Activated T-cell treated with anti-CD3 and anti-CD28 coated beads, Interleukin-2, amount 50 U/mL, for 24 hours (primary cell): ENCODE results near the gene CTSW.

Experiments
- DNase-seq: peaks from one replicate; pipeline ENCODE4 v3.0.0-alpha.2; 2020
- H3K27ac Mint-ChIP-seq: 2 replicates; pipeline ENCODE4 v1.8.0; 2020; ENCODE audit warnings: mild to moderate bottlenecking, mixed read lengths
- H3K27me3 Mint-ChIP-seq: 2 replicates; pipeline ENCODE4 v1.8.0; 2020; ENCODE audit warnings: mixed read lengths
- H3K36me3 Mint-ChIP-seq: 2 replicates; pipeline ENCODE4 v1.8.0; 2020; ENCODE audit warnings: low read depth, mixed read lengths
- H3K4me1 Mint-ChIP-seq: 2 replicates; pipeline ENCODE4 v1.8.0; 2020; ENCODE audit warnings: low read depth, mixed read lengths
- H3K4me3 Mint-ChIP-seq: 2 replicates; pipeline ENCODE4 v1.8.0; 2020; ENCODE audit warnings: mild to moderate bottlenecking, moderate library complexity, mixed read lengths
- H3K9me3 Mint-ChIP-seq: 2 replicates; pipeline ENCODE4 v1.8.0; 2020; ENCODE audit warnings: mixed read lengths

The CTSW gene

GRCh38 chr11:65868907-65869306, 10.7 kb upstream of the CTSW start:
- Mint-ChIP-seq H3K36me3 (peaks cover 41% of the 10 kb centered on the region), H3K4me1 (peaks cover 25% of the 10 kb centered on the region), H3K9me3 (no peaks in the 10 kb centered on the region), H3K4me3 (no peak overlapping the region), H3K27ac (no peak overlapping the region), H3K27me3 (no peaks in the 10 kb centered on the region)
- no peak for DNase-seq

DNA sequence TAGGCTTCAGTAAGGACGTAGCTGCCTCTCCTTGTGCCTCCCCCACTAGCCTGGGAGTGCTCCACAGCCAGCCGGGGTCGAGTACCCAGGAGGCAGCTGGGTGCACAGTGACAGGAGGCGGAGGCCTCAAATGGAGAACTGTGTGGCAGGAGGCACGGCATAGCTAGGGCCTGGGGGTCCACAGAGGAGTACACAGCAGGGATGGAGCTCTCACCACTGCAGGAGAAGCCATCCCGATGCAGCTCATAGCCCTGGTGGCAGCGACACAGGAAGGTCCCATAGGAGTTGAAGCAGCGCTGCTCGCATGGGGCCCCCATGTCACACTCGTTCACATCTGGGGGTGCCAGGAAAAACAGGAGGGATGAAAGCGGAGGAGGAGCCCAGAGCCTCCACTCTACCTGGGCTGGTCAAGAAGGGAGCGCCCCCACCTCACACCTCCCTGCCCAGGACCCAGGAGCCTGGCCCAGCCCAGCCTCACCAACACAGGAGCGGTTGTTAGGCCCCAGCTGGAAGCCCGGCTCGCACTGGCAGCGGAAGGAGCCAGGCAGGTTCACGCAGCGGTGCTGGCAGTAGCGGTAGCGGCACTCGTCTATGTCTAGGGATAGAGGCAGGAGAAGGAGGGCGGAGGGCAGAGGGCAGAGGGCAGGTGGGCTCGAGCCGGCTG, 9.9 kb upstream of the CTSW start:
- no peaks in the 10 kb centered on the region for H3K27me3 Mint-ChIP-seq
- no peak overlapping the region for H3K27ac Mint-ChIP-seq
- no peak overlapping the region for H3K4me3 Mint-ChIP-seq
- H3K36me3 Mint-ChIP-seq, result peaks cover 33% of the 10 kb centered on the region
- H3K9me3 Mint-ChIP-seq, result no peaks in the 10 kb centered on the region
- peaks cover 26% of the 10 kb centered on the region for H3K4me1 Mint-ChIP-seq
- DNase-seq, result no peak

DNA sequence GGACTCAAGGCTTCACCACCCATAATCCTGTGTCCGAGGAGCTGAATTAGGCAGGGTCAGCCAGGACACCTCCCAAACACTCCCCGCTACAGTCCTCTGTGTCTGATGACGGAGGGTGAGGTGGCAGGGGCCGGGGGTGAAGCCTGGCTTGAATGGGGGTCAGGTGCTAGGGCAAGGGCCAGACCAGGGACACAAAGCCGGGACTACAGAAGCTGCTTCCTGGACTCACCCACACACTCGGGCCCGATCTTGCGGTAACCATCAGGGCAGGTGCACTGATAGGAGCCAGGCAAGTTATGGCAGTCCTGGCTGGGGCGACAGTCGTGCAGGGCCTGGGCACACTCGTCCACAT, 9.4 kb upstream of the CTSW start:
- peak overlapping the region; percentile 47 for H3K27ac Mint-ChIP-seq
- H3K9me3 Mint-ChIP-seq, result no peaks in the 10 kb centered on the region
- DNase-seq, result no peak
- H3K36me3 Mint-ChIP-seq, result peaks cover 28% of the 10 kb centered on the region
- no peaks in the 10 kb centered on the region for H3K27me3 Mint-ChIP-seq
- no peak overlapping the region for H3K4me3 Mint-ChIP-seq
- peaks cover 22% of the 10 kb centered on the region for H3K4me1 Mint-ChIP-seq

DNA sequence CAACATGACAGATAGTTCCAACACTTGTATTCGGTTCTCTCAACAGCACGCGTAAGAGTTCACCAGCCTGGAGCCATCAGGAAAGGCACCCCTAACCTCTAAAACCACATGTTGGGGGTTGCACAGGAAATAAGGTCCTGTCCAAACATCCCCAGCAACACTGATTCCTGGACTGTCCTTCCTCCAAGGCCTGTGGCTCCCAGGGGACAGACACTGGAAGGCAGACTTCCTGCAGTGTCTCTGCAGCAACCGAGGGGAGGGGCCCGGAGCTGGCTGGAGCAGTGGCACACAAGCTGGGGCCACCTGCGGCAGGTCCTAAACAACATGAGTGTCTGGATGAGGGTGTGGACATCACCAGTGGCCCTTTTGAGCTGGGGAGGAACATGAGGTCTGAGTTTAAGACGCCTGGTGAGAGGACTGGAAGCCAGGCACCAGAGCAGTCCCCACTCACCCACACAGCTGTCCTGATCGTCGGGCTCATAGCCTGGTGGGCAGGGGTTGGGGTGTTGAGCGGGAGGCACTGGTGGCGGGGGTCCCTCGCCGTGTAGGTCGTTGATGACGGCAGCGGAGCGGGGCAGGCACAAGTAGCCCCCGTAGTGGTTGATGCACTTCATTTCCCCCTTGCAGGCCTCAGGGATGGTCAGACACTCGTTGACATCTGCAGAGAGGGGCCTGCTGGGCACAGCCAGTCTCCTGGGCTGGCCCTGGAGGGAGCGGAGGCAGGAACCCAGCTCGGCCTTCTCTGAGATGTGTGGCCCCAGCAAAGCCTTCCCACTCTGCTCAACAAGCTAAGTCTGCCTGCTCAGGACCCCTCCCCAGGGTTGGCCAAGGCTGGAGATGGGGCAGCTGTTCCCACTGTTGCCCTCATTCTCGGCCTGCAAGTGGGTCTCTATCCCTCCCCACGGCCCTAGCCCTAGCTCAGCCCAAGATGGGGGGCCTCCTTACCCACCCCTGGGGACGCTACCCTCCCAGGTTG, 8.6 kb upstream of the CTSW start:
- Mint-ChIP-seq H3K27ac (peak overlapping the region; percentile 18), H3K36me3 (peaks cover 21% of the 10 kb centered on the region), H3K9me3 (no peaks in the 10 kb centered on the region), H3K4me1 (peaks cover 22% of the 10 kb centered on the region), H3K4me3 (peak overlapping the region; percentile 12), H3K27me3 (no peaks in the 10 kb centered on the region)
- no peak for DNase-seq

- Mint-ChIP-seq H3K27me3 (no peaks in the 10 kb centered on the region), H3K4me1 (peaks cover 25% of the 10 kb centered on the region), H3K36me3 (peaks cover 12% of the 10 kb centered on the region), H3K4me3 (peak overlapping the region; percentile 51), H3K27ac (peak overlapping the region; percentile 44), H3K9me3 (no peaks in the 10 kb centered on the region)
- DNase-seq, result no peak
These were observed 7.7 kb upstream of the CTSW start for GRCh38 chr11:65871811-65872548.

DNA sequence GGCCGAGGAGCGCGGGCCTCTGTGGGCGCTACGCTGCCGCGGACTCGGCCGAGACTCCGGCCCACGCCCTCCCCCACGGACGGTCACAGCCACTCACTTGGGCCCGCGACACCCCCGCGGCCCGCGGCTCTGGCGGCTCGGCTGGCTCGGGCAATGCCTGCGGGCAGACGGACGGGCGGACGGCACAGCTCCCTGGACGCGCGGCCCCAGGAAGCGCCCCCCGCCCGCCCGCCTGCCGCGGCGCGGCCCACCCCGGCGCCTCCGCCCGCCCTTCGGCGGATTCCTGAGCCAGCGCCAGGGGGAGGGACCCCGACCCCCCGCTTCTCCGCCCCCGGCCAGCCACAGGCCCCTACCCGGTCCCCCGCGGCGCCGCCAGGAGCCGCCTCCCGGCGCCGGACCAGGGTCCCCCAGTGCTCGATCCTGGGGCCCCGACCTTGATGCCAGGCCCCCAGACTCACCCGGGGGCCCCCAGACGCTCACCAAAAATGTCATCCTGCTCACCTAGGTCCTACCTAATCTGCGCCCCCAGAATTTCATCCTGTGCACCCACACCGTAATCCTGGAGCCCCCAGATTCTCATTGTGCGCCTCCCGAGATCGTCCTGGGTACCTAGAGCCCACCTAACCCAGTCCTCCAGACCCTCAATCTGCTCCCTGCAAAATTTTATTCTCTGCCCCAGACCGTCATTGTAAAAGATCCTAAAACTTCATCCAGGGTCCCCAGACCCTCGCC, 6.9 kb upstream of the CTSW start, which contains the start of gene EFEMP2:
Gene EFEMP2 (minus strand): TSS at position 215 of the 732 bp plus-strand sequence. CDS start 446 bp downstream, outside the sequence.
- H3K27me3 Mint-ChIP-seq, result no peaks in the 10 kb centered on the region
- H3K27ac Mint-ChIP-seq, result peak within 1 kb of the TSS; percentile 86
- peaks cover 28% of the 10 kb centered on the region for H3K4me1 Mint-ChIP-seq
- peak within 1 kb of the TSS; percentile 79 for H3K4me3 Mint-ChIP-seq
- no peaks in the 10 kb centered on the region for H3K9me3 Mint-ChIP-seq
- H3K36me3 Mint-ChIP-seq, result peaks cover 4% of the 10 kb centered on the region
- DNase-seq, result no peak

DNA sequence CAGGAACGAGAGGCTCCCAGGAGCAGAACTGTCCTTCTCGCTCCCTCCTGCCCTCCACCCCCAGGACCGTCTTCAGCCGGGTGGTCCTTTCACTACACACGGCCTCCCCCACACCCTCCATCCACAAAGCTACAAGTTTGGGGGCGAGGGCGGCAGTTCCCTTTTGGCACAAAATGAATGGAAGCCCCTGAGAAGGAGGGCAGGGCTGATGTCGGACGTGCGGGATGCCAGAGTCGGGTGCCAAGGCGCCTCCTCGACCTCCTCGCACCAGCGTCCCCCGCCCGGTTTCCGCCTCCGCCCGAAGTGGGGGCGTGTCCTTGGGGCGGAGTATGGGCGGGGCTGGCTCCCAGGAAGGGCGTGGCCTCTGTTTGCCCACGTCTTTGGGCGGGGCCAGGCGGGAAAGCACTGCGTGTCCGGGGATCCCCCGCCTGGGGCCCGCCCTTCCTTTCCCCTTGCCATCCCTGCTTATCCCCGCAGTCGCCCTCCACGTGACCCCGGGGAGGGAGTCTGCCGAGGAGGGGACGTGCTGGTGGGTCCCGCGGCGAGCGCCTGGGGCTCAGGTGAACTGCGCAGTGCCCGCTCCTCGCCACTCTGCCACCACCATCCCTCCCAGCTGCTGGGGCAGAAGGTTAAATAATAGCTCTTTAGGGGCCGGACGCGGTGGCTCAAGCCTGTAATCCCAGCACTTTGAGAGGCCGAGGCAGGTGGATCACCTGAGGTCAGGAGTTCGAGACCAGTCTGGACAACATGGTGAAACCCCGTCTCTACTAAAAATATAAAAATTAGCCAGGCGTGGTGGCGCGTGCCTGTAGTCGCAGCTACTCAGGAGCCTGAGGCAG, 6.1 kb upstream of the CTSW start:
- H3K9me3 Mint-ChIP-seq, result no peaks in the 10 kb centered on the region
- H3K4me1 Mint-ChIP-seq, result peaks cover 30% of the 10 kb centered on the region
- peak overlapping the region; percentile 86 for H3K27ac Mint-ChIP-seq
- DNase-seq, result peak; percentile 100
- no peaks in the 10 kb centered on the region for H3K27me3 Mint-ChIP-seq
- H3K4me3 Mint-ChIP-seq, result peak overlapping the region; percentile 79
- no peaks in the 10 kb centered on the region for H3K36me3 Mint-ChIP-seq

GRCh38 chr11:65880027-65880426, 390 bp downstream of the CTSW start:
- DNase-seq, result no peak
- H3K4me3 Mint-ChIP-seq, result peak overlapping the region; percentile 69
- H3K36me3 Mint-ChIP-seq, result peaks cover 40% of the 10 kb centered on the region
- H3K9me3 Mint-ChIP-seq, result no peaks in the 10 kb centered on the region
- peak overlapping the region; percentile 83 for H3K27ac Mint-ChIP-seq
- peaks cover 50% of the 10 kb centered on the region for H3K4me1 Mint-ChIP-seq
- no peaks in the 10 kb centered on the region for H3K27me3 Mint-ChIP-seq

- Mint-ChIP-seq H3K4me3 (peak overlapping the region; percentile 69), H3K27me3 (no peaks in the 10 kb centered on the region)
These were observed 1.3 kb downstream of the CTSW start for GRCh38 chr11:65880844-65881421.

DNA sequence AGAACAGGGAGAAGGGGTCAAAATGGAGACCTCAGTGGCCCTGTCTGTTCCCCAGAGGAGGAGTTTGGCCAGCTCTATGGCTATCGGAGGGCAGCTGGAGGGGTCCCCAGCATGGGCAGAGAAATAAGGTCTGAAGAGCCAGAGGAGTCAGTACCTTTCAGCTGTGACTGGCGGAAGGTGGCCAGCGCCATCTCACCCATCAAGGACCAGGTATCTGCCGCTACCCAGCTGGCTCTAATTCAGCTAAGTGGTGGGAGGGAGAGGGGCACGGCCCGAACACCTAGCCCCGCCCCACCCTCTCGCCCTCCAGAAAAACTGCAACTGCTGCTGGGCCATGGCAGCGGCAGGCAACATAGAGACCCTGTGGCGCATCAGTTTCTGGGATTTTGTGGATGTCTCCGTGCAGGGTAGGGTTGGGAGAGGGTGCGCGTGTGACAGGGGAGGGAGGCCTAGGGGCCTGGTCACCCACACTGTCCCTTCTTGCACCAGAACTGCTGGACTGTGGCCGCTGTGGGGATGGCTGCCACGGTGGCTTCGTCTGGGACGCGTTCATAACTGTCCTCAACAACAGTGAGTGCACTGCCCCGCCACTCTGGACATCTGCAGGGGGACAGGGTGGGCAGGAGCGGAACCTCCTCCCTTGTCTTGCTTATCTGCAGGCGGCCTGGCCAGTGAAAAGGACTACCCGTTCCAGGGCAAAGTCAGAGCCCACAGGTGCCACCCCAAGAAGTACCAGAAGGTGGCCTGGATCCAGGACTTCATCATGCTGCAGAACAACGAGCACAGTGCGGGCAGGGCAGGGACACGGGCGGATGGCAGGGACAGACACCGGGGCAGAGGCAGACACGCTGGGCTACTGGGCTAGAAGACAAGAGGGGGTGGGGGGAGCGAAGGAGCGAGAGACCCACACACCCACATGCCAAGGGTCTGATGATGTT, 2.8 kb downstream of the CTSW start:
- Mint-ChIP-seq H3K4me3 (no peak overlapping the region), H3K27me3 (no peaks in the 10 kb centered on the region), H3K27ac (peak overlapping the region; percentile 71), H3K9me3 (no peaks in the 10 kb centered on the region), H3K4me1 (peaks cover 62% of the 10 kb centered on the region), H3K36me3 (peaks cover 63% of the 10 kb centered on the region)
- DNase-seq, result no peak

More at GRCh38 chr11:65880844-65881421, 1.3 kb downstream of the CTSW start:
- Mint-ChIP-seq H3K27ac (peak overlapping the region; percentile 83), H3K4me1 (peaks cover 55% of the 10 kb centered on the region), H3K9me3 (no peaks in the 10 kb centered on the region), H3K36me3 (peaks cover 48% of the 10 kb centered on the region)
- no peak for DNase-seq

- peaks cover 71% of the 10 kb centered on the region for H3K36me3 Mint-ChIP-seq
These were observed 3.6 kb downstream of the CTSW start for GRCh38 chr11:65883058-65883761.

More at GRCh38 chr11:65883058-65883761, 3.6 kb downstream of the CTSW start:
- Mint-ChIP-seq H3K4me3 (no peak overlapping the region), H3K27ac (no peak overlapping the region), H3K4me1 (peaks cover 65% of the 10 kb centered on the region), H3K27me3 (no peaks in the 10 kb centered on the region), H3K9me3 (no peaks in the 10 kb centered on the region)
- no peak for DNase-seq
